Activated CD4-positive, alpha-beta T cell treated with anti-CD3 and anti-CD28 coated beads for 36 hours (primary cell): ENCODE results near the gene RASSF4. TPM values are rescaled to one million over a fixed set of nuclear protein-coding genes. Genes with fewer than 3 reads are reported as not detected.

Experiments used
- ATAC-seq: fragments of 200-7000 bp; cut with Tn5 transposase; one replicate; pipeline ENCODE4 v1.10.0; 2021; ENCODE audit warnings: mild to moderate bottlenecking, moderate library complexity
- CTCF ChIA-PET: fragments of 350-600 bp; sonication (Branson Sonifier 250); formaldehyde crosslinking; loops from one replicate; lab custom pipeline; 2021; ENCODE audit warnings: antibody characterized with exemption; lab: Charles Lee
- POLR2A ChIA-PET: fragments of 350-600 bp; sonication (Branson Sonifier 250); formaldehyde crosslinking; loops from one replicate; lab custom pipeline; 2021; ENCODE audit warnings: antibody characterized with exemption, inconsistent platforms; lab: Charles Lee
- DNase-seq: peaks from one replicate; pipeline ENCODE4 v3.0.0-alpha.2; 2020
- H3K27ac Mint-ChIP-seq: one replicate; pipeline ENCODE4 v1.8.0; 2021; ENCODE audit warnings: mixed read lengths
- H3K27me3 Mint-ChIP-seq: one replicate; pipeline ENCODE4 v1.8.0; 2021; ENCODE audit warnings: mixed read lengths
- H3K36me3 Mint-ChIP-seq: one replicate; pipeline ENCODE4 v1.8.0; 2021; ENCODE audit warnings: low read depth, mixed read lengths
- H3K4me1 Mint-ChIP-seq: one replicate; pipeline ENCODE4 v1.8.0; 2021; ENCODE audit warnings: mixed read lengths
- H3K4me3 Mint-ChIP-seq: one replicate; pipeline ENCODE4 v1.8.0; 2021; ENCODE audit warnings: mild to moderate bottlenecking, moderate library complexity, mixed read lengths
- H3K9me3 Mint-ChIP-seq: one replicate; pipeline ENCODE4 v1.8.0; 2021; ENCODE audit warnings: low read depth, mixed read lengths
- intact Hi-C, 2 experiments: fragments of 100-400 bp; cut with DNase I in 1 of 2; cut with micrococcal nuclease in 1 of 2; formaldehyde crosslinking; loops; one replicate each; pipeline versions ENCODE4 v1.14.2 to v1.15.1; 2022 to 2024; cut with DNase I, micrococcal nuclease
- total RNA-seq, 2 experiments: library from RNA; stranded (reverse); gene quantifications; one replicate each; pipeline ENCODE4 v1.2.3, GENCODE V29; 2021

The RASSF4 gene
- total RNA-seq, 2 experiments from 2014 or later, result 1.0 to 1.3 TPM

DNA sequence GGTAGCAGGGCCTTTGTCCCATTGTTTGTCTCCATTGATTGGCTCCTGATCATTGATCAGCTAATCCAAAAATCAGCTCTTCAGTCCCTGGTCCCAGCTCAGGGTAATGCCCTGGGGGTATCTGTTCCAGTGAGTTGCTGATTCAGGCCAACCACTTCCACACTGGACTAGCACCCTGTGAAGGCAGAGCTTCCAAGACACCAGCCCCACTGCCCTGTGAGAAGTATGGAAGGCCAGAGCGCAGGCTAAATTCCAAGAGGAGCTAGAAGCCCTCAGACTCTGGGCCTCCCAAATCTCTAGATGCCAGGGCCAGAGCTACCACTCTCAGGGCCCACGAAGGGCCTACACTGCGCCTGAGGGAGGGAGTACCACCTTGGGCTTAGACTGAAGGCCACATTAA lies 38.1 kb upstream of the RASSF4 start:
- Mint-ChIP-seq H3K27me3 (no peaks in the 10 kb centered on the region), H3K4me1 (no peaks in the 10 kb centered on the region), H3K36me3 (no peaks in the 10 kb centered on the region), H3K9me3 (no peaks in the 10 kb centered on the region), H3K4me3 (no peak overlapping the region), H3K27ac (no peak overlapping the region)
- DNase-seq (no peak), ATAC-seq (no peak)
- intact Hi-C loops, result no loop called here
- ChIA-PET CTCF (interaction anchor here (0.5 to 1.3 kb wide), 3 partner anchors 12 to 1876 kb away, joined by 3 to 5 read pairs (median 4); no protein-coding TSS in a partner anchor), POLR2A (no interaction called here)

DNA sequence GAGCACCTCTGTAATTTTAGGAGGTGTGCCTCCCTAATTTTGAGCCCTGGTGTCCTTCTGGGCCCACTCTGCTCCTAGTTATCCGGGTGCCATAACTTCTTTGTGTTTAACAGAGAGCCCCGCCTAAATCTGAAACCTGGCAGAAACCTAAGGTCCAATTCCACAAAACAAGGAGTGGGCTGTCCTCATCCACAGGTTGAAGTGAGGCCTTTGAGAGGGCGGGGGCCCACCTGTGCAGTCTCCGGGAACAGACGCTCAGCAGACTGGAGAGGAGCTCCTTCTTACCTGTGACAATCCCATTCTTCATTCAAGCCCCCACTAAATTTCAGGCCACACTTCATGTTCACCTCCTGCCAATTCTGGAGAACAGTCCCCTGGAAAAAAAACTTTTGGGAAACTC lies 37.6 kb upstream of the RASSF4 start:
- DNase-seq (no peak), ATAC-seq (no peak)
- H3K4me1 Mint-ChIP-seq, result no peaks in the 10 kb centered on the region
- H3K4me3 Mint-ChIP-seq, result no peak overlapping the region
- no peaks in the 10 kb centered on the region for H3K27me3 Mint-ChIP-seq
- ChIA-PET POLR2A (no interaction called here), CTCF (no interaction called here)
- no peaks in the 10 kb centered on the region for H3K9me3 Mint-ChIP-seq
- intact Hi-C loops, result no loop called here
- no peak overlapping the region for H3K27ac Mint-ChIP-seq
- H3K36me3 Mint-ChIP-seq, result no peaks in the 10 kb centered on the region

DNA sequence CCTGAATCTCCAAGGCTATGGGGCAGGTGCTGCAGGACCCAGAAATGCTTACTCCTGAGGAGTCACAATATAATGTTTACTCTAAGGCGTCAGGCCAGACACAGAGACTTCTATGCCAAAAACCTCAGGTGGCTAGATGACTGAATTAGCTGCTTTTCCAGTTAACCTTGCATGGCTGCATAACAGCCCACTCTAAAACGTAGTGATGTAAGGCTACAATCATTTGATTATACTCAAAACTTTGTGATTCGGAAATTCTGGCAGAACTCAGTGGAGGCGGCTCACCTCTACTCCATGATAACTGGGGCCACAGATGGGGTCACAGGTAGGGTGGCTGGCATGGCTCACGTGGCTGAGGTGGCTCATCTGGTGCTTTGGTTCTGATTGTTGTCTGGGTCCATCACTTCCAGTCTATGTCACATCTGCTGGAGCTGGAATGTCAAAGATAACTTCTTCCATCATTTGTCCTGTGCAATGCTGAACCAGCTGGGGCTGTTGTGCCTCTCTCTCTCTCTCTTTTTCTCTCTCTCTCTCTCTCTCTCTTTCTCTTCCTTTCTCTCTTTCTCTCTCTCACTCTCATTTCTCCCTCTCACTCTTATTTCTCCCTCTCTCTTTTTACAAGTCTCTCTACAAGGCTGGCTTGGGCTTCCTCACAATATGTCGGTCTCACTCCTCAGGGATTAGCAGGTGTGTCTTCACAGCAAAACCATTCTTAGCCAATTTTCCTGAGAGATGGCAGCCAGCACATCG lies 36.6 kb upstream of the RASSF4 start:
- H3K4me1 Mint-ChIP-seq, result no peaks in the 10 kb centered on the region
- H3K27ac Mint-ChIP-seq, result no peak overlapping the region
- no peaks in the 10 kb centered on the region for H3K27me3 Mint-ChIP-seq
- H3K9me3 Mint-ChIP-seq, result no peaks in the 10 kb centered on the region
- POLR2A ChIA-PET, result no interaction called here
- no peak for ATAC-seq
- no peak overlapping the region for H3K4me3 Mint-ChIP-seq
- CTCF ChIA-PET, result no interaction called here
- DNase-seq, result no peak
- intact Hi-C loops, result no loop called here
- no peaks in the 10 kb centered on the region for H3K36me3 Mint-ChIP-seq

DNA sequence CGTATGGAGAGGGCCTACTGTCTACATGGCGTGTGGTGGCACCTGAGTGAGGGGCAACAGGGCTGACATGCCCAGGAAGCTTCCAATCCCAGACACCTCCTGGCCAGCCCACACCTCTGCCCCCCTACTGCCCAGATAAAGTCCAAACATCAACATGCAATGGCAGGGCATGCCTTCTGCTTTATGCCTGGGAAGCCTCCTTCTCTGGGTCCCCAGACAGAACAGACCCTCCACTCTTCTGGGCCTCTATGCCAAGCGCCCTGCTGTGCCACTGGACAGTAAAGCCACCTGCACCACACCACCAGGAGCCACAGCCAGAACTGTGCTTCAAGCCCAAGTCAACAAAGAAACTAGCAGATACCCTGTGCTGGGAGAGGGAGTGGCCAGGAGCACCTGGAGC lies 36.0 kb upstream of the RASSF4 start:
- Mint-ChIP-seq H3K36me3 (no peaks in the 10 kb centered on the region), H3K27me3 (no peaks in the 10 kb centered on the region), H3K4me3 (no peak overlapping the region), H3K9me3 (no peaks in the 10 kb centered on the region), H3K27ac (no peak overlapping the region), H3K4me1 (no peaks in the 10 kb centered on the region)
- ATAC-seq, result no peak
- DNase-seq, result no peak
- intact Hi-C loops, result no loop called here
- ChIA-PET POLR2A (no interaction called here), CTCF (no interaction called here)

DNA sequence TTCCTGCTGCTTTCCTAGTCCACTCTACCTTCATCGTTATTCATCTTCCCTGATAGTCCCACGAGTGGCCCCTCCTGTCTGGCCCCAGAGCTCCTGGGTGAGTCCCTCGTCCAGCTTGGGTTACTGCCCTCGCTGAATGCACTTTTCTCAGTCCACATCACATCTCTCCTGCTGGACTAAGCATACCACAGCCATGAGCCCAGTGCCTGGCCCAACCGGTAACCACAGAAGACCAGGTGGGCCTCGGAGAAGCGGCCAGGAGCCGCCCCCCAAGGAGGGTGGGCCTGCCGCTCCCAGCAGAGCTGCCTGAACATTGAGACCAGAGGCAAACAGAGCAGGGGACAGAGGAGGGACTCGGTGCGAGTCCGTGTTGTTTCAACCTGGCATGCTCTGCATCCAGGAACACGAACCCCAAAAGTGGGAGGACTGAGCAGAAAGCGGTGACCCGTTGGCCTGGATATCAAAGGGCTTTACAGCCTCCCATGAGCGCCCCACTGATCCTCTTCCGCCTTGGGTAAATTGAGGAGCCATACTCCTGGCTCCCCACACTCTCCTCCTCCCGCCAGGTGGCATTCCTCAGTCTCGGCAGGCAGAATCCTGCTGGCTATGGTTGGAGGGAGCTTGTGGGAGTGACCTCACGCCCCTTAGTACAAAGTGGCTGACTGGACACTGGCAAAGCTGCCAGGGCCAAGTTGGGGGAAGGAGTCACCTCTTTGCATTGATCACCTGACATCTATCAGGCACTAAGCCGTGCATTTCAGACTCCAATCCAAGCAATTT lies 35.2 kb upstream of the RASSF4 start:
- no peak for DNase-seq
- Mint-ChIP-seq H3K4me1 (no peaks in the 10 kb centered on the region), H3K4me3 (no peak overlapping the region), H3K27me3 (no peaks in the 10 kb centered on the region), H3K27ac (no peak overlapping the region), H3K36me3 (no peaks in the 10 kb centered on the region), H3K9me3 (no peaks in the 10 kb centered on the region)
- intact Hi-C loops, result no loop called here
- no peak for ATAC-seq
- ChIA-PET CTCF (no interaction called here), POLR2A (no interaction called here)

DNA sequence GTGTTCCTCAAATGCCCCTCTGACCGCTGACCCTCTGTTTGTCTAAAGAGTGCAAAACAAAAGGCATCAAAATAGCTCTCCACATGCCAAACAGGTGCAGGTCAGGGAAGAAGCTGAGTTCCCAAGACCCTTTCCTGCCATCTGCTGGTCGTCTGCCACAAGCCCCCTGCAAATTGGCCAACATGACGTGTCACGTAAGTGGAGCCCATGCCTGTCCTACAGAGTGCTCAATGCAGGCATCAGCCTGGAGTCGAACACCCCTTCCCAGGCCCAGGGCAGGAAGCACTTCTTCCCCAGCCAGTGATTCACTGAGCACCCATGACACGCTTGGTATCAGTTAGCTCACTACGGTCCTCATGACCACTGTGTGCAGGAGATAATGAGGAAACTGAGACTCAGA lies 34.4 kb upstream of the RASSF4 start:
- Mint-ChIP-seq H3K4me1 (no peaks in the 10 kb centered on the region), H3K4me3 (no peak overlapping the region), H3K27me3 (no peaks in the 10 kb centered on the region), H3K36me3 (no peaks in the 10 kb centered on the region), H3K9me3 (no peaks in the 10 kb centered on the region), H3K27ac (no peak overlapping the region)
- ATAC-seq (peak; percentile 39), DNase-seq (peak; percentile 25)
- POLR2A ChIA-PET, result no interaction called here
- intact Hi-C loops, result no loop called here
- CTCF ChIA-PET, result no interaction called here

DNA sequence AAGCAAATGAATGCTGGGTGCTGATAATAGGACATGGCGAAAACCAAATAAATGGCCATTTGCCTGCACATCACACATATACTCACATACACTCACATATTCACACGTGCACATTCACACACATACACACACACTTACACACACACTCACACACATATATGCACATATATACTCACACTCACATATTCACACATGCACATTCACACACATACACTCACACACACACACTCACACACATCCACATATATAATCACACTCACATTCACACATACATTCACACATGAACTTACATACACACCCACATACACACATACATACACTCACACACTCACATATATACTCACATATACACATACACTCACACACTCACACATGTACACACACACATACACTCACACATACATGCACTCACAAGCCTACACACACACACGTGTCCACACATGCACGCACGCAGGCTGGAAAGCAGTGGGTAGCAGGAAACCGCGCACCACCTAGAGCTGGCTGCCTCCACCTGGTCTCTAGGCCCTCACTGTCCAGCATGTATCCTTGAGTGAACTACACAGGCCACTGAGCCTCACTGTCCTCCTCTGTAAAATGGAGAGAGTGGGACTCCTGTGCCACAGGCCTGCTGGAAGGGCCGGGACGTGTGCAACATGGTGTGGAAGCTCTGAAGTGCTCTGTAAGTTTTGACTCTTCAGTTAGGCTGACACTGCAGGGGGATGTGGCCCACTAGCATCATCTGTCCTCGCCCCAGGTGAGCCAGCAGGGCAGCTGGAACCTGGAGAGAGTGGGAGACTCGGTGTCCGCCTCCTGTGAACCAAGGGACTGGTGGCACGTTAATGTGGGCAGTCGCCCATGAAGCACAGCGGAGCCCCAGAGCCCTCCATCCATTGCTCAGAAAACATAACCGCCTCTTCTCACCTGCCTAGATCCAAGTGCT lies 33.5 kb upstream of the RASSF4 start:
- POLR2A ChIA-PET, result no interaction called here

DNA sequence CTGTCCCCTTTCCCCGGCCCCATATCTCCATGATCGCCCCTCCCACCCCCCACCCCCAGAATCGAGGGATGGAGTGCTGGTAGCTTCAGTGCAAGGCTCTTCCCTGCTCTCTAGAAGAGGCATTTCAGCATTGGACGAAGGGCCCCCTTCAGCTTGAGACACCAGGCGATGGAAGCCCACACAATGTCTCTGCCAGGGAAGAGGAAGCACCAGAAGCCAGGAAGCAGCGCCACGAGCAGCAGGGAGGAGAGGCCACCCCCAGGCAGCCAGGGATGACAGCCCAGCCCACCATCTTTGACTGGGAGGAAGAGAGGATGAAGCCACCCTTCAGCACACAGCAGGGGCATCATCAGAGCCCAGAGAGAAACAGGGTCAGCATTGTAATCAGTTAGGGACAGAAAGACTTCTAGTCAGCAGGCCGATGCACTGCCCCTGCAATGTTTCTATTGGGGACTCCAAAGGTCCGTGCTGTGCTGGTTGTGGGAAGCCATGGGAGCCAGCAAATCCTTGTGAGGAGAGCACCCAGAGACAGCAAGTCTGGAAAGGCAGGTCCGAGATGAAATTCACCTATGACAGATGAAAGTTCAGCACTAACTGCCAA lies 32.8 kb upstream of the RASSF4 start:
- ATAC-seq (no peak), DNase-seq (no peak)
- CTCF ChIA-PET, result interaction anchor here (1.5 kb wide), 1 partner anchor 27 kb away, joined by 3 read pairs; no protein-coding TSS in a partner anchor
- no peaks in the 10 kb centered on the region for H3K9me3 Mint-ChIP-seq
- no peak overlapping the region for H3K4me3 Mint-ChIP-seq
- POLR2A ChIA-PET, result no interaction called here
- intact Hi-C loops, result no loop called here
- H3K36me3 Mint-ChIP-seq, result no peaks in the 10 kb centered on the region
- no peak overlapping the region for H3K27ac Mint-ChIP-seq
- H3K4me1 Mint-ChIP-seq, result no peaks in the 10 kb centered on the region
- H3K27me3 Mint-ChIP-seq, result no peaks in the 10 kb centered on the region

More for the DNA sequence above, 33.5 kb upstream of the RASSF4 start:
- Mint-ChIP-seq H3K36me3 (no peaks in the 10 kb centered on the region), H3K27me3 (no peaks in the 10 kb centered on the region), H3K9me3 (no peaks in the 10 kb centered on the region), H3K4me3 (no peak overlapping the region), H3K4me1 (no peaks in the 10 kb centered on the region), H3K27ac (no peak overlapping the region)
- CTCF ChIA-PET, result no interaction called here
- DNase-seq (no peak), ATAC-seq (no peak)
- intact Hi-C loops, result no loop called here

DNA sequence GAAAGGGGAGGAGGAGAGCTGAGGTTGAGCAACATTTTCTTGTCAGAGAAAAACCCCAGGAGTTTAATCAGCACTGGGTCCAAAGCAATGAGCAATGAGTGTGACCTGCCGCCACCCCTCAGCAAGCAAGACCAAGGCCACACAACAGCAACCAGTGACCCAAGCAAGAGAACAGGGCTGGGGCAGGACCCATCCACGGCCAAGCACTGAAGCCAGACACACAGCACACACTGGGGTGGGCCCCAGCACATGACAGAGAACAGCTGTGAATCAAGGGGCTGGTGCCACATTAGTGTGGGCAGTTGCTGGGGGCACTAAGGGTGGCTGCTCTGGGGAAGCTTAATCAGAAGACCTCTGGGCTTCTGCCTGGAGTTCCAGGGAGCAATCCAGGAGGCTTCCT lies 32.2 kb upstream of the RASSF4 start:
- CTCF ChIA-PET, result interaction anchor here (1.5 kb wide), 1 partner anchor 26 kb away, joined by 3 read pairs; no protein-coding TSS in a partner anchor
- POLR2A ChIA-PET, result no interaction called here
- no peak overlapping the region for H3K27ac Mint-ChIP-seq

DNA sequence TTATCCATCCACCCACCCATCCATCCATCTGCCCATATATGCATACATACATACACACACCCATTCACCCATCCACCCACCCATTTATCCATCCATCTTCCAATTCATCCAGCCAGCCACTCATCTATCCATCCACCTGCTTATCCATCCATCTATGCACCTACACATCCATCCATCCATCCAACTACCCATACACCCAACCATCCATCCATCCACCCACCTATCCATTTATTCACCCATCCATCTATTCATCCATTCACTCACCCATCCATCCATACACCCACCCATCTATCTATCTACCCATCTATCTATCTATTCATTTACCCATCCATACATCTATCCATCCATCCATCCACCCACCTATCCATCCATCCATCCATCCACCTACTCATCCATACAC lies 31.1 kb upstream of the RASSF4 start:
- CTCF ChIA-PET, result interaction anchor here (1.2 kb wide), 1 partner anchor 40 kb away, joined by 5 read pairs; no protein-coding TSS in a partner anchor
- intact Hi-C loops, result no loop called here
- POLR2A ChIA-PET, result no interaction called here
- no peak for ATAC-seq
- Mint-ChIP-seq H3K4me3 (no peak overlapping the region), H3K4me1 (no peaks in the 10 kb centered on the region), H3K36me3 (no peaks in the 10 kb centered on the region), H3K27me3 (no peaks in the 10 kb centered on the region), H3K27ac (no peak overlapping the region), H3K9me3 (no peaks in the 10 kb centered on the region)
- DNase-seq, result no peak

More for the DNA sequence above, 32.2 kb upstream of the RASSF4 start:
- Mint-ChIP-seq H3K27me3 (no peaks in the 10 kb centered on the region), H3K36me3 (no peaks in the 10 kb centered on the region), H3K4me1 (no peaks in the 10 kb centered on the region), H3K9me3 (no peaks in the 10 kb centered on the region), H3K4me3 (no peak overlapping the region)
- intact Hi-C loops, result no loop called here
- DNase-seq (no peak), ATAC-seq (no peak)
